Stimulated activated CD4-positive, alpha-beta T cell treated with anti-CD3 and anti-CD28 coated beads, Interleukin-2, amount 100 ng/mL, for 4 hours (primary cell): ENCODE measurements around the gene TPPP.

Experiments
- DNase-seq: peaks from one replicate; pipeline ENCODE4 v3.0.0-alpha.2; 2020; ENCODE audit warnings: low read depth

Gene TPPP

GRCh38 chr5:665541-665955, 27.6 kb downstream of the TPPP start:
- no peak for DNase-seq

GRCh38 chr5:664994-665360, 28.2 kb downstream of the TPPP start:
- no peak for DNase-seq

GRCh38 chr5:664343-664993, 28.7 kb downstream of the TPPP start:
- DNase-seq = no peak

- DNase-seq = no peak
Observed at GRCh38 chr5:663436-664342, 29.5 kb downstream of the TPPP start.

DNA sequence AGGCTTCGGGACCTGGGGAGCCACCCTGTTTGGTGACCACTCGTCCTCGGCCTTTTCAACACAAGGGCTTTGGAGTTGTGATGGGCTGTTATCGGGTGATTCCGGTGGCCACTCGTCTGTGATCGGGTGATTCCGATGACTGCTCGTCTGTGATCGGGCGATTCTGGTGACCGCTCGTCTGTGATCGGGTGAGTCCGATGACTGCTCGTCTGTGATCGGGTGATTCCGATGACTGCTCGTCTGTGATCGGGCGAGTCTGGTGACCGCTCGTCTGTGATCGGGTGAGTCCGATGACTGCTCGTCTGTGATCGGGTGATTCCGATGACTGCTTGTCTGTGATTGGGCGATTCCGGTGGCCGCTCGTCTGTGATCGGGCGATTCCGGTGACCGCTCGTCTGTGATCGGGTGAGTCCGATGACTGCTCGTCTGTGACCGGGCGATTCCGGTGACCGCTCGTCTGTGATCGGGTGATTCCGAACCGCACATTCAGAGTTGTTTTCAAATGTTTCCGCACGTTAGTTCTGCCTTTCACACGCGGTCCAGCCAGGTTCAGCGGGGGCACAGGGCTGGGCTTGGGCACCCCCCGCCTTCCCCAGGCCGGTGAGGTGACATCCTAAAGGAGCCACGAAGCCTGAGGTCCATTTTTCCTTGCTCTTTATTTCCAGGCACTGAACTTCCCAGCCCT, 30.3 kb downstream of the TPPP start:
- DNase-seq = no peak

GRCh38 chr5:661891-662750, 31.0 kb downstream of the TPPP start:
- no peak for DNase-seq

GRCh38 chr5:660491-661030, 32.6 kb downstream of the TPPP start:
- DNase-seq = no peak

GRCh38 chr5:659496-660263, 33.5 kb downstream of the TPPP start:
- no peak for DNase-seq

DNA sequence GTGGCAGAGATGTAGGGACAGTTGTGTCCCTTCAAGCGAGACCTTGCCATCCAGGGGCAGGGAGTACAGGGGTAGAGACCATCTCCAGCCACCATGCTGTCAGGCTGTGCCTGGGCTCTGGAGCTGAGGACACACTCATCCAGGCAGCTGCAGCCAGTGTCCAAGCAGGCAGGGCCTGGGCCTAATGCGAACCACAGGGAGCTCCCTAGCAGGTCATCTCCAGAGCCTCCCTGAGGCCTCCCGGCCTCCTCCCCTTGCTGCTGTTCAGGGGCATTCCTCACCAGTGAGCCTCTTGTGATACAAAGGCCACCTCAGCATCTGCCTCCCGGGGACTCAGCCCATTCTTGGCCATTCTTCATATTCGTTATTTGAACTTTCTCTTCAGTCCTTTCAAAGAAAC, 35.0 kb downstream of the TPPP start:
- DNase-seq = no peak

GRCh38 chr5:657570-657969, 35.6 kb downstream of the TPPP start:
- no peak for DNase-seq

- DNase-seq = no peak
Observed at GRCh38 chr5:655406-655805, 37.7 kb downstream of the TPPP start.

- no peak for DNase-seq
Observed at GRCh38 chr5:654071-654778, 38.9 kb downstream of the TPPP start.

- DNase-seq = no peak
Observed at GRCh38 chr5:652773-653350, 40.3 kb downstream of the TPPP start.

- no peak for DNase-seq
Observed at GRCh38 chr5:652023-652515, 41.1 kb downstream of the TPPP start.

DNA sequence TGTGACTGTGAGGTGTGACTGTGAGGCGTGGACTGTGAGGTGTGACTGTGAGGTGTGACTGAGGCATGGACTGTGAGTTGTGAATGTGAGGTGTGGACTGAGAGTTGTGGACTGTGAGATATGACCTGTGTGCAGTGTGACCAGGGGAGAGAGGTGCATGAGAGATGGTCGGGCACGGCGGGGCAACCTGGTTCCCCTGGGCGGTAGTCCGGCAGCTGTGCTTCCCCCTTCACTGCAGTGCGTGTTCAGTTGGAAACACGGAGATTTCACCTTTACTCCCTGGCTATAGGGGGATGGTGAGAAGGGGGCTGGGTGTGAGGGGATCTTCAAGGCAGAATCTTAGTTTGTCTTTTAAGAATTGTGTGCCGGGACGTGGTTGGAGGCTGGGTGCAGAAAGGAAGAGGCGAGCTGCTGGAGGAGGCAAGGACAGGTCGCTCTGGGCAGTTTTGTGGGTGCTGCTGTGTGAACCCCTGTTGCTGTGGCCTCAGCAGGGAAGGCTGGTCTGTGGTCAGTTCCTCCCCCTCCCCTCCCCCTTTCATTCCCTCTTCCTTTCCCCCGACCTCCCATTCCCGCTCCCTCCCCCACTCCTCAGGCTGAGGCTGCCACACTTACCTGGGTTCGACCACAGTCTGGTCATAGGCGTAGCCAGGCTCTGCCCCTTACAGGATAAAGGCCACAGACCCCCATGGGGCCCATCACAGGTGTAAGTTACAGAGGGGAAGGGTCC, 41.7 kb downstream of the TPPP start:
- DNase-seq = no peak

DNA sequence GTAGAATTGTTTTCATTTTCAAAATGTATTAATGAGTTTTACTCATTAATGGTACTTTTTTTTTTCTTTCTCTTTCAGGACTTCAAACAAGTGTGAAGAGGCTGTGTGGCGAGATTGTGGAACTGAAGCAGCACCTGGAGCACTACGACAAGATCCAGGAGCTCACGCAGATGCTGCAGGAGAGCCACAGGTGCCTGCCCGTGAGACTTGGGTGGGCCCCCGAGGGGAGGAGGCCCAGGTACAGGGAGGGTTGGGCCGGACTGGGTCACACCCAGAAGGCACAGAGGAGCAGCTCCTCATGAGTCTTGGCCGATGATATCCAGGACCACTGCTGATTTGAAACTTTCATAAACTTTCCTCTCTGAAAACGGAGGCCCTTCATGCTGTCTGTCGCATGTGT, 45.4 kb downstream of the TPPP start:
- DNase-seq = no peak

DNA sequence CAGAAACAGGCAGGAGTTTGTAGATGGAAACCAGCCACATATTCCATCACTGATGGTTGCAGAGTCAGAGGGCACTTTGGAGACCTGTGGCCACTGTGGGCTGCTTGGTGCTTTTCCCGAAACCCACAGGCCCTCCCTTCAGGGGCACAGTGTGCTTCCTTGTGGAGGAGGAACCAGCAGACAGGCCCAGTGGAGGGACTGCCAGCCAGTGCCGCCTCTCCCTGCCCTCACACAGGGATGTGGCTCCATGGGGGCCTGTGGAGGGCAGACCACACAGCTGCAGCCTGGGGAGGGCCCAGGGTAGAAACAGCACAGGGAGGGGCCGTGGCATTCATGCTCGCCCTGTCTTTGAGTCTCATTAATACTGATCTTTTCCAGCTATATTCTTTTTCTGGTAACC, 45.8 kb downstream of the TPPP start:
- no peak for DNase-seq

- DNase-seq = no peak
Observed at GRCh38 chr5:646396-647201, 46.6 kb downstream of the TPPP start.
